ENCODE data around the gene SH3BGRL3. TPM values are rescaled to one million over a fixed set of nuclear protein-coding genes. Genes with fewer than 3 reads are reported as not detected.

The SH3BGRL3 gene
- total and polyA plus RNA-seq, 2 of the 13 experiments (the other 11 are each of a cell fraction or from before 2014, with no cell fraction given), result 11.4 to 12.2 TPM

- Histone ChIP-seq H3K4me2 (ENCODE audit: low read depth, low read length) (no peak overlapping the region), H4K20me1 (ENCODE audit: insufficient read depth, low read length) (no peaks in the 10 kb centered on the region), H3K27ac (ENCODE audit: extremely low read length, insufficient read depth, low read length) (no peak overlapping the region), H2AFZ (ENCODE audit: low read length) (no peak overlapping the region), H3K27me3 (ENCODE audit: control insufficient read depth in 1 of 2, insufficient read depth in 2 of 2, low read length in 2 of 2) (no peaks in the 10 kb centered on the region), H3K9me3 (ENCODE audit: low read length) (no peaks in the 10 kb centered on the region), H3K36me3 (replicated peaks in 1 of 2; ENCODE audit: control insufficient read depth in 1 of 2, insufficient read depth in 2 of 2, low read length in 2 of 2) (no peaks in the 10 kb centered on the region), H3K4me1 (ENCODE audit: insufficient read depth, low read length) (no peaks in the 10 kb centered on the region), H3K9ac (ENCODE audit: insufficient read depth, low read depth, low read length) (no peak overlapping the region), H3K4me3 (replicated peaks in 1 of 3; ENCODE audit: insufficient read depth in 1 of 3, low read depth in 2 of 3, low read length in 3 of 3) (no peak overlapping the region), H3K79me2 (ENCODE audit: insufficient read depth, low read length) (no peaks in the 10 kb centered on the region)
- intact Hi-C loops (cut with micrococcal nuclease; ENCODE audit: unreplicated experiment) (loop anchor here (1.0 to 2.0 kb wide), 4 partner anchors 36 to 70 kb away; no protein-coding TSS in a partner anchor), in situ Hi-C loops (cut with HindIII; ENCODE audit: extremely low pct_ligation_motif_present, low pct_unique_long_range_greater_than_20kb) (loop anchor here (5.0 kb wide), 2 partner anchors 39 to 41 kb away; partner anchors contain the start of gene SH3BGRL3)
- POLR2A ChIA-PET, result interaction anchor here (1.0 kb wide), 1 partner anchor 151 kb away, joined by 5 read pairs; the partner anchor contains the start of gene ZNF593
- BruUV-seq (replicated peaks), result no TSS peak
- FAIRE-seq (no peak), DNase-seq (ENCODE audit: low spot score) (no peak), ATAC-seq (peak; percentile 14; the same call in 2 of the 3 replicates)
- CTCF ChIA-PET (ENCODE audit: low intra/inter-chr PET ratio, low total read pairs), result interaction anchor here (1.1 to 2.3 kb wide), 4 partner anchors 35 to 131 kb away, joined by 3 to 26 read pairs (median 16); partner anchors contain the start of gene CATSPER4
- WGBS (ENCODE audit: low lambda C conversion rate), result no CpG with 5 or more reads among the region's 2 CpGs
- TF ChIP-seq ZNF12 (CRISPR knock-in tag; IDR thresholded peaks at IDR 0.05) (no peak), ZNF790 (CRISPR knock-in tag; IDR thresholded peaks at IDR 0.05; ENCODE audit: borderline replicate concordance) (no peak), ZNF280B (CRISPR knock-in tag; IDR thresholded peaks at IDR 0.05; ENCODE audit: borderline replicate concordance) (no peak), ZNF350 (CRISPR knock-in tag; IDR thresholded peaks at IDR 0.05; ENCODE audit: borderline replicate concordance, low read depth) (no peak), ATF2 (CRISPR knock-in tag; IDR thresholded peaks at IDR 0.05) (no peak), LCORL (IDR thresholded peaks at IDR 0.05) (no peak), LCORL (CRISPR knock-in tag; IDR thresholded peaks at IDR 0.05) (no peak), ZSCAN22 (CRISPR knock-in tag; IDR thresholded peaks at IDR 0.05) (no peak), ZFY (CRISPR knock-in tag; IDR thresholded peaks at IDR 0.05) (no peak)
- TF ChIP-seq, protein P1, sequence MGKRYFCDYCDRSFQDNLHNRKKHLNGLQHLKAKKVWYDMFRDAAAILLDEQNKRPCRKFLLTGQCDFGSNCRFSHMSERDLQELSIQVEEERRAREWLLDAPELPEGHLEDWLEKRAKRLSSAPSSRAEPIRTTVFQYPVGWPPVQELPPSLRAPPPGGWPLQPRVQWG (CRISPR knock-in tag; IDR thresholded peaks at IDR 0.05; ENCODE audit: borderline replicate concordance, low read depth), result no peak
- TF ChIP-seq, protein P2, sequence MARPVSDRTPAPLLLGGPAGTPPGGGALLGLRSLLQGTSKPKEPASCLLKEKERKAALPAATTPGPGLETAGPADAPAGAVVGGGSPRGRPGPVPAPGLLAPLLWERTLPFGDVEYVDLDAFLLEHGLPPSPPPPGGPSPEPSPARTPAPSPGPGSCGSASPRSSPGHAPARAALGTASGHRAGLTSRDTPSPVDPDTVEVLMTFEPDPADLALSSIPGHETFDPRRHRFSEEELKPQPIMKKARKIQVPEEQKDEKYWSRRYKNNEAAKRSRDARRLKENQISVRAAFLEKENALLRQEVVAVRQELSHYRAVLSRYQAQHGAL (CRISPR knock-in tag; IDR thresholded peaks at IDR 0.05; ENCODE audit: not compliant biosample characterization), result no peak
Measured at GRCh38 chr1:26320896-26321295, 41.0 kb downstream of the SH3BGRL3 start.
